K562 (cell line): Measurements from ENCODE around the gene IPPK. TPM values are rescaled to one million over a fixed set of nuclear protein-coding genes. Genes with fewer than 3 reads are reported as not detected.

ENCODE experiments used
- ATAC-seq: fragments of 200-7000 bp; cut with Tn5 transposase; 3 replicates; pipeline ENCODE4 v1.9.1; 2020; ENCODE audit warnings: moderate library complexity
- BruUV-seq: library from RNA; stranded (reverse); fragments of 400-500 nt; replicated peaks from 2 replicates; lab custom pipeline; 2021; lab: Mats Ljungman, UMichigan
- CTCF ChIA-PET: fragments of 300-600 bp; formaldehyde crosslinking; extraction: SDS; loops from one replicate; lab custom pipeline; 2021; ENCODE audit warnings: low intra/inter-chr PET ratio; lab: Yijun Ruan, JAX
- POLR2A ChIA-PET: fragments of 300-600, 350-650 bp; sonication (Branson Sonifier 250); formaldehyde crosslinking; extraction: SDS; loops from one replicate; lab custom pipeline; 2021; ENCODE audit warnings: antibody characterized with exemption, inconsistent platforms; lab: Yijun Ruan, JAX
- DNase-seq, 4 experiments: peaks; one replicate each; pipeline versions ENCODE4 v3.0.0 to v3.0.0-alpha.2; 2011 to 2018; ENCODE audit warnings: low spot score in 3 of 4, mixed read lengths in 3 of 4; ENCODE audit errors: extremely low read depth in 1 of 4
- FAIRE-seq: peaks from 2 replicates; lab custom pipeline; 2011; peaks lifted over from hg19 to GRCh38; lab: Jason Lieb, UNC
- H2AFZ ChIP-seq: 2 replicates; pipeline ENCODE4 v1.6.0; 2011; ENCODE audit warnings: low read depth, low read length, control low read depth, inconsistent platforms
- H3K27ac ChIP-seq: fragments of 200-600 bp; 3 replicates; pipeline ENCODE4 v1.8.0; 2011; ENCODE audit warnings: low read depth, mild to moderate bottlenecking, control low read depth, inconsistent platforms, low read length, moderate library complexity, mixed read lengths; ENCODE audit errors: extremely low read depth
- H3K27me3 ChIP-seq, 2 experiments: fragments of 300-600 bp in 1 of 2; 2 replicates in 1 of 2; 3 replicates in 1 of 2; pipeline versions ENCODE4 v1.6.0 to v1.8.0; 2011; ENCODE audit warnings: inconsistent platforms in 2 of 2, low read length in 2 of 2, mild to moderate bottlenecking in 1 of 2, mixed read lengths in 1 of 2, moderate library complexity in 1 of 2; ENCODE audit not compliant: control insufficient read depth in 2 of 2, insufficient read depth in 2 of 2
- H3K36me3 ChIP-seq: fragments of 300-600 bp; 3 replicates; pipeline ENCODE4 v1.8.0; 2011; ENCODE audit warnings: mild to moderate bottlenecking, low read length, inconsistent platforms; ENCODE audit not compliant: control insufficient read depth, insufficient read depth
- H3K4me1 ChIP-seq, 2 experiments: fragments of 200-600 bp in 1 of 2; replicated peaks in 1 of 2; 2 replicates in 1 of 2; 3 replicates in 1 of 2; pipeline versions ENCODE4 v1.5.1 to v1.8.0; 2011; ENCODE audit warnings: inconsistent platforms in 2 of 2, low read length in 2 of 2, mild to moderate bottlenecking in 1 of 2, mixed read lengths in 1 of 2, moderate library complexity in 1 of 2; ENCODE audit not compliant: control insufficient read depth in 2 of 2, insufficient read depth in 2 of 2
- H3K4me2 ChIP-seq: 2 replicates; pipeline ENCODE4 v1.6.1; 2011; ENCODE audit warnings: low read length, control low read depth, inconsistent platforms, mixed read lengths; ENCODE audit not compliant: insufficient read depth
- H3K4me3 ChIP-seq: fragments of 200-600 bp; sonication (generic), shearing (Covaris generic); 2 replicates; pipeline ENCODE4 v1.5.1; 2016; ENCODE audit warnings: control low read depth, inconsistent platforms
- H3K79me2 ChIP-seq: fragments of 200-600 bp; 3 replicates; pipeline ENCODE4 v1.8.0; 2011; ENCODE audit warnings: low read length, inconsistent platforms; ENCODE audit not compliant: control insufficient read depth, insufficient read depth
- H3K9ac ChIP-seq, 2 experiments: 2 replicates each; pipeline versions ENCODE4 v1.6.0 to v1.6.1; 2011; ENCODE audit warnings: low read depth in 2 of 2, low read length in 2 of 2, control low read depth in 1 of 2, inconsistent platforms in 1 of 2, mild to moderate bottlenecking in 1 of 2, mixed read lengths in 1 of 2; ENCODE audit not compliant: insufficient read depth in 1 of 2
- H3K9me1 ChIP-seq: one replicate; pipeline ENCODE4 v1.6.0; 2011; ENCODE audit warnings: inconsistent platforms, mild to moderate bottlenecking, low read length, moderate library complexity; ENCODE audit not compliant: control insufficient read depth, insufficient read depth
- H3K9me3 ChIP-seq: replicated peaks from 2 replicates; pipeline ENCODE4 v1.5.1; 2011; ENCODE audit warnings: low read depth, low read length, inconsistent platforms; ENCODE audit not compliant: control insufficient read depth, insufficient read depth
- H4K20me1 ChIP-seq: replicated peaks from 2 replicates; pipeline ENCODE4 v1.6.1; 2011; ENCODE audit warnings: low read length, inconsistent platforms, mixed read lengths; ENCODE audit not compliant: control insufficient read depth, insufficient read depth
- ELK1 ChIP-seq: sonication (generic); formaldehyde crosslinking; IDR thresholded peaks from 2 replicates; pipeline ENCODE4 v1.8.1; 2022; ENCODE audit warnings: missing genetic modification reagents
- ETV1 ChIP-seq: fragments of 450-650 bp; conservative IDR thresholded peaks from 2 replicates; pipeline ENCODE4 v1.6.1; 2016; ENCODE audit warnings: missing genetic modification characterization, control low read depth, low read depth, missing compliant biosample characterization
- GABPB1 ChIP-seq: sonication (generic); formaldehyde crosslinking; IDR thresholded peaks from 2 replicates; pipeline ENCODE4 v1.8.0; 2022; ENCODE audit warnings: mild to moderate bottlenecking, missing genetic modification reagents
- PRDM10 ChIP-seq: fragments of 450-650 bp; IDR thresholded peaks from 2 replicates; pipeline ENCODE4 v1.6.1; 2018; ENCODE audit not compliant: partially characterized antibody
- WGBS: fragments of 100-300 bp; shearing (Covaris generic); methylation state at CpG from one replicate; pipeline ENCODE4 v1.1.6; 2016; ENCODE audit warnings: low coverage, mixed read lengths; ENCODE audit not compliant: insufficient coverage; ENCODE audit errors: missing lambda C conversion rate; 5-methylcytosine and 5-hydroxymethylcytosine counted together
- in situ Hi-C: fragments of 300-500 bp; cut with MboI; formaldehyde crosslinking; loops from 4 replicates; pipeline ENCODE4 v1.15.0; 2018; ENCODE audit warnings: inconsistent platforms, mixed read lengths
- intact Hi-C: fragments of 100-400 bp; cut with micrococcal nuclease; formaldehyde crosslinking; loops from 2 replicates; pipeline ENCODE4 v1.14.2; 2022
- polyA plus RNA-seq, 8 experiments: library from polyadenylated mRNA; depleted of rRNA in 4 of 8; stranded (reverse) in 5 of 8; unstranded in 3 of 8; fragments of >200 nt; fragmentation: Nextera tagmentation in 2 of 8; fragmentation: Illumina TruSeq in 1 of 8; extraction: Ambion mirVana in 2 of 8; extraction: Trizol in 1 of 8; gene quantifications; 2 replicates each; pipeline versions ENCODE4 v1.2.1 to v1.2.3, GENCODE V29; 2011 to 2014; ENCODE audit warnings: inconsistent platforms in 1 of 8, missing spikeins in 1 of 8
- total RNA-seq, 7 experiments: library from RNA; depleted of rRNA in 6 of 7; stranded (reverse); fragments of >200 nt in 6 of 7; fragmentation: Illumina TruSeq in 2 of 7; extraction: Trizol in 2 of 7; gene quantifications; 2 replicates each; pipeline versions ENCODE4 v1.2.1 to v1.2.3, GENCODE V29; 2011 to 2021; ENCODE audit warnings: low replicate concordance in 1 of 7

The IPPK gene
- total and polyA plus RNA-seq, 9 of the 15 experiments (the other 6 are each of a cell fraction or from before 2014, with no cell fraction given), result 3.1 to 22.2 (median 11.2) TPM

GRCh38 chr9:92618633-92619225, 51.2 kb downstream of the IPPK start:
- H3K4me1 ChIP-seq, result peaks cover 0 to 3% of the 10 kb centered on the region in 2 experiments; a peak in 1 of 5 replicates
- ChIA-PET CTCF (no interaction called here), POLR2A (no interaction called here)
- H3K4me3 ChIP-seq, result no peak overlapping the region
- no peaks in the 10 kb centered on the region for H3K9me3 ChIP-seq
- intact Hi-C loops, result no loop called here
- no peaks in the 10 kb centered on the region for H3K9me1 ChIP-seq
- in situ Hi-C loops, result no loop called here
- no peak overlapping the region for H2AFZ ChIP-seq
- FAIRE-seq (no peak), ATAC-seq (no peak), DNase-seq (no peak)
- H3K27me3 ChIP-seq, result no peaks in the 10 kb centered on the region
- no peaks in the 10 kb centered on the region for H3K79me2 ChIP-seq
- H3K27ac ChIP-seq, result no peak overlapping the region
- no peak for TF ChIP-seq ELK1 (CRISPR knock-in tag)
- no peak for TF ChIP-seq PRDM10
- no peak for TF ChIP-seq GABPB1 (CRISPR knock-in tag)
- TF ChIP-seq ETV1, result no peak
- no TSS peak for BruUV-seq
- WGBS, result 85% methylated on average over 10 of the region's 10 CpGs
- no peak overlapping the region for H3K9ac ChIP-seq
- H4K20me1 ChIP-seq, result 0 out of 2 replicates have a peak, but pooled peaks cover 4% of the 10 kb centered on the region
- peaks cover 80% of the 10 kb centered on the region for H3K36me3 ChIP-seq
- no peak overlapping the region for H3K4me2 ChIP-seq
